Daoy (cell line): Measurements from ENCODE around the gene CCDC24. TPM values are rescaled to one million over a fixed set of nuclear protein-coding genes. Genes with fewer than 3 reads are reported as not detected.
A peak's percentile ranks its signal among the peaks of the same experiment; 100 is the strongest.

Experiments used
- DNase-seq: peaks from one replicate; pipeline ENCODE4 v3.0.0-alpha.2; 2015; ENCODE audit warnings: low read depth
- total RNA-seq: library from RNA; depleted of rRNA; stranded (reverse); fragments of >200 nt; shearing (Covaris generic); gene quantifications from 2 replicates; pipeline ENCODE4 v1.2.3, GENCODE V29; 2014

The CCDC24 gene
- total RNA-seq, 1 experiment from 2014 or later: 1.8 TPM

- no peak for DNase-seq
Observed at GRCh38 chr1:43980255-43981134, 10.9 kb upstream of the CCDC24 start.

- DNase-seq: no peak
Observed at GRCh38 chr1:43981135-43981491, 10.3 kb upstream of the CCDC24 start.

- no peak for DNase-seq
Observed at GRCh38 chr1:43981636-43982035, 9.8 kb upstream of the CCDC24 start.

GRCh38 chr1:43982241-43982640, 9.2 kb upstream of the CCDC24 start:
- DNase-seq: no peak

- no peak for DNase-seq
Observed at GRCh38 chr1:43982808-43983207, 8.6 kb upstream of the CCDC24 start.

- DNase-seq: no peak
Observed at GRCh38 chr1:43983253-43983899, 8.0 kb upstream of the CCDC24 start.

- DNase-seq: no peak
Observed at GRCh38 chr1:43984855-43985254, 6.5 kb upstream of the CCDC24 start.

- no peak for DNase-seq
Observed at GRCh38 chr1:43985984-43986595, 5.3 kb upstream of the CCDC24 start.

- DNase-seq: no peak
Observed at GRCh38 chr1:43986712-43987111, 4.7 kb upstream of the CCDC24 start.

- no peak for DNase-seq
Observed at GRCh38 chr1:43987159-43987902, 4.1 kb upstream of the CCDC24 start.

- no peak for DNase-seq
Observed at GRCh38 chr1:43990271-43991199, 864 bp upstream of the CCDC24 start.

GRCh38 chr1:43991200-43991475, 261 bp upstream of the CCDC24 start:
- no peak for DNase-seq

GRCh38 chr1:43992232-43992995, 1.0 kb downstream of the CCDC24 start:
- no peak for DNase-seq

GRCh38 chr1:43993206-43993914, 2.0 kb downstream of the CCDC24 start:
- no peak for DNase-seq

- DNase-seq: no peak
Observed at GRCh38 chr1:43994071-43994470, 2.7 kb downstream of the CCDC24 start.

GRCh38 chr1:43994794-43995790, 3.7 kb downstream of the CCDC24 start:
- peak; percentile 65 for DNase-seq

GRCh38 chr1:43995984-43996732, 4.8 kb downstream of the CCDC24 start:
- DNase-seq: no peak

GRCh38 chr1:43996733-43997115, 5.3 kb downstream of the CCDC24 start:
- DNase-seq: no peak
